ENCODE measurements around the gene GAB3. TPM values are rescaled to one million over a fixed set of nuclear protein-coding genes. Genes with fewer than 3 reads are reported as not detected.

Gene GAB3
- polyA plus RNA-seq, 3 donors: 6.2 to 44.0 (median 9.5) TPM

GRCh38 chrX:154710309-154710708 lies 40.6 kb downstream of the GAB3 start:
- peaks cover 3 to 8% (median 4%) of the 10 kb centered on the region in 7 donors for H3K9me3 Mint-ChIP-seq
- TF ChIP-seq CTCF (IDR thresholded peaks at IDR 0.05): no peak
- no CpG with 5 or more reads among the region's 4 CpGs for WGBS (ENCODE audit: insufficient coverage)

GRCh38 chrX:154698630-154699248 lies 52.1 kb downstream of the GAB3 start:
- H3K79me2 ChIP-seq (ENCODE audit: insufficient read depth, low read length): peaks cover 6% of the 10 kb centered on the region
- H3K4me3 ChIP-seq (replicated peaks in 1 of 3; ENCODE audit: low read depth in 2 of 3, low read length in 3 of 3): no peak overlapping the region
- no peak overlapping the region for H3K9ac ChIP-seq (ENCODE audit: insufficient read depth, low read length, poor library complexity, severe bottlenecking)
- Mint-ChIP-seq H3K4me1 (peaks cover 8% of the 10 kb centered on the region), H3K9me3 (peaks cover 0 to 3% (median 0%) of the 10 kb centered on the region in 7 donors), H3K36me3 (peaks cover 54 to 63% of the 10 kb centered on the region in 2 donors), H3K4me3 (no peak overlapping the region), H3K27ac (no peak overlapping the region), H3K27me3 (ENCODE audit: low read depth in 3 of 3) (peaks cover 0 to 2% (median 0%) of the 10 kb centered on the region in 3 donors)
- peaks cover under 1% of the 10 kb centered on the region for H4K20me1 ChIP-seq (ENCODE audit: insufficient read depth, low read length)
- H3K36me3 ChIP-seq (replicated peaks in 1 of 2; ENCODE audit: control insufficient read depth in 1 of 2, insufficient read depth in 2 of 2, low read length in 2 of 2): peaks cover 51 to 62% of the 10 kb centered on the region in 2 donors
- no peaks in the 10 kb centered on the region for H3K9me3 ChIP-seq (replicated peaks in 1 of 2; ENCODE audit: control insufficient read depth in 1 of 2, insufficient read depth in 1 of 2, low read length in 2 of 2)
- H3K27me3 ChIP-seq (ENCODE audit: control insufficient read depth in 2 of 2, insufficient read depth in 2 of 2, low read length in 2 of 2): no peaks in the 10 kb centered on the region
- WGBS (ENCODE audit: insufficient coverage): 100% methylated on average over 1 of the region's 6 CpGs
- no peak for DNase-seq
- no peak overlapping the region for H2AFZ ChIP-seq (ENCODE audit: insufficient read depth, low read depth, low read length, poor library complexity, severe bottlenecking)
- H3K27ac ChIP-seq (ENCODE audit: low read depth in 1 of 2, low read length in 2 of 2): no peak overlapping the region
- intact Hi-C loops (cut with micrococcal nuclease): no loop called here
- H3K4me2 ChIP-seq (replicated peaks; ENCODE audit: extremely low read depth, low read length, poor library complexity, severe bottlenecking): no peak overlapping the region
- no peak for TF ChIP-seq CTCF (IDR thresholded peaks at IDR 0.05)
- no peaks in the 10 kb centered on the region for H3K4me1 ChIP-seq (ENCODE audit: control insufficient read depth in 1 of 2, insufficient read depth in 2 of 2, low read length in 2 of 2)

More at GRCh38 chrX:154710309-154710708, 40.6 kb downstream of the GAB3 start:
- Histone ChIP-seq H3K4me1 (ENCODE audit: control insufficient read depth in 1 of 2, insufficient read depth in 2 of 2, low read length in 2 of 2) (peaks cover 26 to 31% of the 10 kb centered on the region in 2 donors), H3K9me3 (replicated peaks in 1 of 2; ENCODE audit: control insufficient read depth in 1 of 2, insufficient read depth in 1 of 2, low read length in 2 of 2) (no peaks in the 10 kb centered on the region), H3K4me3 (replicated peaks in 1 of 3; ENCODE audit: low read depth in 2 of 3, low read length in 3 of 3) (no peak overlapping the region), H3K9ac (ENCODE audit: insufficient read depth, low read length, poor library complexity, severe bottlenecking) (no peak overlapping the region), H3K27ac (ENCODE audit: low read depth in 1 of 2, low read length in 2 of 2) (no peak overlapping the region), H3K36me3 (replicated peaks in 1 of 2; ENCODE audit: control insufficient read depth in 1 of 2, insufficient read depth in 2 of 2, low read length in 2 of 2) (peaks cover 29 to 66% of the 10 kb centered on the region in 2 donors), H3K27me3 (ENCODE audit: control insufficient read depth in 2 of 2, insufficient read depth in 2 of 2, low read length in 2 of 2) (no peaks in the 10 kb centered on the region), H3K4me2 (replicated peaks; ENCODE audit: extremely low read depth, low read length, poor library complexity, severe bottlenecking) (no peak overlapping the region), H3K79me2 (ENCODE audit: insufficient read depth, low read length) (no peaks in the 10 kb centered on the region), H2AFZ (ENCODE audit: insufficient read depth, low read depth, low read length, poor library complexity, severe bottlenecking) (no peak overlapping the region), H4K20me1 (ENCODE audit: insufficient read depth, low read length) (peaks cover 28% of the 10 kb centered on the region)
- Mint-ChIP-seq H3K36me3 (peaks cover 54 to 55% of the 10 kb centered on the region in 2 donors), H3K27ac (peak overlapping the region in 1 of 7 donors; percentile 72), H3K4me3 (no peak overlapping the region), H3K27me3 (ENCODE audit: low read depth in 3 of 3) (peaks cover 0 to 7% (median 0%) of the 10 kb centered on the region in 3 donors), H3K4me1 (peaks cover 34% of the 10 kb centered on the region)
- intact Hi-C loops (cut with micrococcal nuclease): loop anchor here in 1 of 2 donors (5.0 kb wide), 1 partner anchor 37 kb away; no protein-coding TSS in a partner anchor
- no peak for DNase-seq

Measured in CD14-positive monocyte (primary cell).